PFSK-1 (cell line): ENCODE measurements around the gene SMAD3.

Experiments used
- FOXP2 ChIP-seq: optimal IDR thresholded peaks from 2 replicates; pipeline ENCODE3; 2011; ENCODE audit warnings: borderline replicate concordance, control low read depth, inconsistent platforms; ENCODE audit not compliant: insufficient read depth; ENCODE audit errors: extremely low read length, extremely low read depth
- POLR2AphosphoS5 ChIP-seq: IDR thresholded peaks from 2 replicates; pipeline ENCODE4 v1.6.1; 2012; ENCODE audit warnings: low read depth, mild to moderate bottlenecking, control low read depth, low read length, moderate library complexity
- SIN3A ChIP-seq: IDR thresholded peaks from 2 replicates; pipeline ENCODE4 v1.6.1; 2012; ENCODE audit warnings: mild to moderate bottlenecking, low read length, moderate library complexity, borderline replicate concordance; ENCODE audit not compliant: insufficient read depth
- TAF1 ChIP-seq: IDR thresholded peaks from 2 replicates; pipeline ENCODE4 v1.6.1; 2012; ENCODE audit warnings: low read length, control low read depth, borderline replicate concordance; ENCODE audit not compliant: insufficient read depth
- TF ChIP-seq, protein P1 (sequence below), 2 experiments: IDR thresholded peaks; 2 replicates each; pipeline versions ENCODE4 v1.6.1 to v1.8.0; 2011 to 2012; ENCODE audit warnings: low read depth in 2 of 2, low read length in 2 of 2, control low read depth in 1 of 2, inconsistent platforms in 1 of 2, mild to moderate bottlenecking in 1 of 2, moderate library complexity in 1 of 2; ENCODE audit not compliant: insufficient read depth in 1 of 2

Gene SMAD3

DNA sequence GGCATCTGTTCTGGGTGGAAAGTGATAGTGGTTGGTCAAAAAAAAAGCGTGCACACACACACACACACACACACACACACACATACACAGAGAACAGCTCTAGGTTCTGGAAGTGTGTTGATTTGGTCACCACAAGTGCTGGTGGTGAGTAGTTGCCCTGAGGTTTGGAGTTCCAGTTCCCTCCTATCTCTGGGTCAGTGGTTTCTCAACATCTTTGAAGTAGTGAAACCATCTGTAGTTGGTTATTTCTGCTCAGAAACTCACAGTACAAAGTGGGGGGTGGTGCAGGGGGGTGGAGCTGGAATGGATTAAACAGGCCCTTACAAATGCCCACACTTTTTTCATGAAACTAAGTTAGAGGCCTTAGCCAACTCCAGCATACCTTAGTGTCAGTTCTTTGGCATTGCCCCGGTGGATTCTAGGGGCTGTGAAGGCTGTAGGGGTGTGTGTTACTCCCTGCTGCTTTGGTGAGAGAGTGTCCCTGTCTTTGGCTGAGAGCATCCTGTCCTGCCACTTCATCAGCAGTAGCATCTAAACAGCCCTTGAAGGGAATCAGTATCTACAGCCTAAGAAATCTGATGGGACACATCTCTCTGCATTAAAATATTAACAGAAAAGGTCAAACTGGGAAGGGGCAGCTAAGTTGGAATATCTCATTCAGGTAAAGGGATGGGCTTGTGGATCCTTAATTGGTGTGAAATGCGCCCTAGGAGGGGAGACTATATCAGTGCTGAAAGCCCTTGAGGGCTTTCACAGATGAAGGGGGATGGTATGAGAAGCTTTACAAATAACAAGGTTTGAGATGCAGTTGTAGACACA, 20.6 kb downstream of the SMAD3 start:
- TF ChIP-seq SIN3A = no peak
- TF ChIP-seq TAF1 = no peak
- TF ChIP-seq, protein P1, sequence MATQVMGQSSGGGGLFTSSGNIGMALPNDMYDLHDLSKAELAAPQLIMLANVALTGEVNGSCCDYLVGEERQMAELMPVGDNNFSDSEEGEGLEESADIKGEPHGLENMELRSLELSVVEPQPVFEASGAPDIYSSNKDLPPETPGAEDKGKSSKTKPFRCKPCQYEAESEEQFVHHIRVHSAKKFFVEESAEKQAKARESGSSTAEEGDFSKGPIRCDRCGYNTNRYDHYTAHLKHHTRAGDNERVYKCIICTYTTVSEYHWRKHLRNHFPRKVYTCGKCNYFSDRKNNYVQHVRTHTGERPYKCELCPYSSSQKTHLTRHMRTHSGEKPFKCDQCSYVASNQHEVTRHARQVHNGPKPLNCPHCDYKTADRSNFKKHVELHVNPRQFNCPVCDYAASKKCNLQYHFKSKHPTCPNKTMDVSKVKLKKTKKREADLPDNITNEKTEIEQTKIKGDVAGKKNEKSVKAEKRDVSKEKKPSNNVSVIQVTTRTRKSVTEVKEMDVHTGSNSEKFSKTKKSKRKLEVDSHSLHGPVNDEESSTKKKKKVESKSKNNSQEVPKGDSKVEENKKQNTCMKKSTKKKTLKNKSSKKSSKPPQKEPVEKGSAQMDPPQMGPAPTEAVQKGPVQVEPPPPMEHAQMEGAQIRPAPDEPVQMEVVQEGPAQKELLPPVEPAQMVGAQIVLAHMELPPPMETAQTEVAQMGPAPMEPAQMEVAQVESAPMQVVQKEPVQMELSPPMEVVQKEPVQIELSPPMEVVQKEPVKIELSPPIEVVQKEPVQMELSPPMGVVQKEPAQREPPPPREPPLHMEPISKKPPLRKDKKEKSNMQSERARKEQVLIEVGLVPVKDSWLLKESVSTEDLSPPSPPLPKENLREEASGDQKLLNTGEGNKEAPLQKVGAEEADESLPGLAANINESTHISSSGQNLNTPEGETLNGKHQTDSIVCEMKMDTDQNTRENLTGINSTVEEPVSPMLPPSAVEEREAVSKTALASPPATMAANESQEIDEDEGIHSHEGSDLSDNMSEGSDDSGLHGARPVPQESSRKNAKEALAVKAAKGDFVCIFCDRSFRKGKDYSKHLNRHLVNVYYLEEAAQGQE (IDR thresholded peaks at IDR 0.05; ENCODE audit: insufficient read depth in 1 of 2, low read depth in 2 of 2, low read length in 2 of 2) = no peak
- TF ChIP-seq POLR2AphosphoS5 = no peak
- no peak for TF ChIP-seq FOXP2

DNA sequence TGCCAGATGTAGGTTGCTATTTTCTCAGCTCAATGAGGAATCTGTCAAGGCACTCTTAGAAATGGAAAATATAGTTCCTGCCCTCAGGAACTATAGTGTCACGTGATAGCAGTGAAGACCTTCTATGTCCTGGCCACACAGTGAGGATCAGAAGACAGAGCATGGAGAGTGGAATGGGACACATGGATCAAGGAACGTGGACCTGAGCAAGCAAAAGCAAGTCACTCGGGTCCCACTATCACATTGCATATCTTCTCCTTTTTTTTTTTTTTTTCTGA, 21.2 kb downstream of the SMAD3 start:
- TF ChIP-seq, protein P1 (IDR thresholded peaks at IDR 0.05; ENCODE audit: insufficient read depth in 1 of 2, low read depth in 2 of 2, low read length in 2 of 2) = no peak
- no peak for TF ChIP-seq POLR2AphosphoS5
- no peak for TF ChIP-seq FOXP2
- no peak for TF ChIP-seq TAF1
- no peak for TF ChIP-seq SIN3A

DNA sequence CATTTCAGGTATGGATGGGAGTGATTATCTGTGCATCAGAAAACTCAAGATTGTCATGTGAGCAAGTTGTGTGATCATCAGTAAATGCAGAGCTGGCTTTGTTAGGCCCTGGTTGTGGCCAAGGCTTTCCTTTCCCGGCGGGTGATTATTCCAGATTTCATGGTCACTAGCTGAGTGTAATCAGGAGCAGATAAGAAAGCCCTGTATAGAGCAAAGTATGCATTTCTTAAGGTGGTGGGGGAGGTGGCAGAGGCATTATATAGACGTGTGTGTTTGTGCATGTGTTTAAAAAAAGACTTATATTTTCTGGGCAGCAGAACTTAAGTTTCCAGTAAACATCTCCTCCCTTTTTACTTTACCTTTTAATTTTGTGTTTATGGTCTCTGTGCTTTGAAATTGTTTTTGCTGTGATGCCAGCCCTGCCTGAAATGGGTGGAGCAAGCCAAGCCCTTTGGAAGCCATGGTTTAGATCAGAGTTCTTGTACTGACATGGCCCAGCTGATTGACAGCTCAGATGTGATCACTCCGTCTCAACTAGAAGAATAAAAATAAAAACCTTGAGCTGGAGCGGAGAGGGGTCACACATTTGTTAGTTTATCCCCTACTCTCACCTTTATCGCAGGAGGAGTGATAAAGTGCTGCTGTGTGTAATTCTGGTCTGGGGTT, 22.2 kb downstream of the SMAD3 start:
- TF ChIP-seq FOXP2 (no peak), TAF1 (no peak), POLR2AphosphoS5 (no peak), SIN3A (no peak)
- TF ChIP-seq, protein P1 (IDR thresholded peaks at IDR 0.05; ENCODE audit: insufficient read depth in 1 of 2, low read depth in 2 of 2, low read length in 2 of 2) = no peak

DNA sequence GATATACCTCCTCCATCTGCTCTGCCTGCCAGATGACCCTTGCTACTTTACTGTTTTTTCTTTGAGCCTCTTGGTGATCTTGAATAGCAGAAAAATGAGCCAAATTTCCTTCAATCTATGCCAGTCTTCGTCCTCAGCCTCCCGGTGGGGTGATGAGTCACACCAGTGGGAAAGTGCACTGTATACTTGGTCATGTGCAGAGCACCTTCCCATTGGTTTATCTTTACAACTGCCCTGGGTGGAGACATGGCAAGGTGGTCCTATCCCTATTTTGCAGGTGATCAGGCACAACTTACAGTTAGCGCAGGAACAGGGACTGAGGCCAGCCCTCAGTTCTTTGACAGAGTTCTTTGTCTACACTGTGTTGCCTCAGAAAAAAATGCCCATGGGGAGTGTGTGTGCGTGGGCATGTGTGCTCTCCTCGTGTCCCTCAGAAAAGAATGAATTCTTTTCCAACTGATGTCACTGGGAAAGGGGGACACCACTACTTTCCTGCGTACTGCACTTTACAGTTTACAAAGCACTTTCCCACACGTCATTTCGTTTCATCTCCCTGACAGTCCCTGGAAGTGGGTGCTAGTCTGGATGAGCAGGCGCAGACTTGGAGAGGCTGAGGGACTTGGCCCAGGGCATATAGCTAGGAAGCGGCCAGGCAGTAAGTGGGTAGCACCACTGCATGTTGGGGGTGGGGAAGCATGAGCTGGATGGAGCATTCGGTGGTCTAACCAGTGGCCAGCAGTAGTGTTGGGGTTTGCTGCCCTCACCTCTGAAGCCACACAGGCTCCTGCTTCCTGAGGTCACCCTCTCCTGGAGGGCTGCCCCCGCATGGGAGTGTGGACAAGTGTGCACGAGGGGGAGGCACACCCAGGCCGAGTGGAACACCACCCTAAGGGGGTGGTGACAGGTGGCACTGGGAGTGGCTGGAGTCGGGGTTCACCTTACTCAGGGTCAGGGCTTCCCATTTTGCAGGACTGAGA, 24.1 kb downstream of the SMAD3 start:
- TF ChIP-seq, protein P1 (IDR thresholded peaks at IDR 0.05; ENCODE audit: insufficient read depth in 1 of 2, low read depth in 2 of 2, low read length in 2 of 2) = no peak
- TF ChIP-seq TAF1 = no peak
